HL-60 (cell line): ENCODE results near the gene STX8.

Experiments used
- GABPA ChIP-seq: IDR thresholded peaks from 2 replicates; pipeline ENCODE4 v1.6.1; 2012; ENCODE audit warnings: low read depth
- POLR2AphosphoS5 ChIP-seq: IDR thresholded peaks from 2 replicates; pipeline ENCODE4 v1.6.1; 2012; ENCODE audit warnings: low read depth
- SPI1 ChIP-seq: IDR thresholded peaks from 2 replicates; pipeline ENCODE4 v1.6.1; 2012; ENCODE audit warnings: low read depth, mild to moderate bottlenecking, borderline replicate concordance
- TF ChIP-seq, protein P1 (sequence below): IDR thresholded peaks from one replicate; pipeline ENCODE4 v1.5.1; 2011; ENCODE audit warnings: low read length, control low read depth, inconsistent platforms; ENCODE audit not compliant: insufficient read depth

DNA sequence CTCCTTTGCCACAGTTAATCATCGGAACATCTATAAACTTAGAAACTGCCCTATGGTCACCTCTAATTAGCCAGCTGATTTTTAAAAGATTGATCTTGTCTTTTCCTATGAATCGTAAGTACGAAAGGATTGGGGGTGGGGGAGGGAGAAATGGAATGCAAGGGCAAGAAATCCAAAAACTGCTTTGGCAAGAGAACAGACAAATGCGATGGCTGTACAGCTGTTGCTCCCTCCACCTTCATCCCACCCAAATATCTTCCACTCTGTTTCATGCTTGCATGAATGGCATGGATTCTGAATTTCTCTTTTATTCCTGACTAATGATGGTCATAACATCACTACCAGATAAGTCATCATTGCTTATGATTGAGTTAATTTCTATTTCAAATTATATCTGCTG, 165.7 kb downstream of the STX8 start:
- TF ChIP-seq, protein P1, sequence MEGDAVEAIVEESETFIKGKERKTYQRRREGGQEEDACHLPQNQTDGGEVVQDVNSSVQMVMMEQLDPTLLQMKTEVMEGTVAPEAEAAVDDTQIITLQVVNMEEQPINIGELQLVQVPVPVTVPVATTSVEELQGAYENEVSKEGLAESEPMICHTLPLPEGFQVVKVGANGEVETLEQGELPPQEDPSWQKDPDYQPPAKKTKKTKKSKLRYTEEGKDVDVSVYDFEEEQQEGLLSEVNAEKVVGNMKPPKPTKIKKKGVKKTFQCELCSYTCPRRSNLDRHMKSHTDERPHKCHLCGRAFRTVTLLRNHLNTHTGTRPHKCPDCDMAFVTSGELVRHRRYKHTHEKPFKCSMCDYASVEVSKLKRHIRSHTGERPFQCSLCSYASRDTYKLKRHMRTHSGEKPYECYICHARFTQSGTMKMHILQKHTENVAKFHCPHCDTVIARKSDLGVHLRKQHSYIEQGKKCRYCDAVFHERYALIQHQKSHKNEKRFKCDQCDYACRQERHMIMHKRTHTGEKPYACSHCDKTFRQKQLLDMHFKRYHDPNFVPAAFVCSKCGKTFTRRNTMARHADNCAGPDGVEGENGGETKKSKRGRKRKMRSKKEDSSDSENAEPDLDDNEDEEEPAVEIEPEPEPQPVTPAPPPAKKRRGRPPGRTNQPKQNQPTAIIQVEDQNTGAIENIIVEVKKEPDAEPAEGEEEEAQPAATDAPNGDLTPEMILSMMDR: no peak
- TF ChIP-seq SPI1 (no peak), POLR2AphosphoS5 (no peak), GABPA (no peak)
